Heart right ventricle (tissue), 16 donors: ENCODE data around the gene ZNF319. TPM values are rescaled to one million over a fixed set of nuclear protein-coding genes. Genes with fewer than 3 reads are reported as not detected.

Experiments used
- ATAC-seq, 8 donors: fragments of 200-7000 bp; cut with Tn5 transposase; one replicate each; pipeline ENCODE4 v1.9.1; 2020; ENCODE audit warnings: mild to moderate bottlenecking in 8 of 8, moderate library complexity in 8 of 8, moderate number of reproducible peaks in 1 of 8
- DNase-seq, 2 donors: peaks; one replicate each; pipeline ENCODE4 v3.0.0-alpha.2; 2020
- H3K27ac ChIP-seq, 10 donors: fragments of 200-600 bp; sonication (generic) in 2 of 10; one replicate each; pipeline versions ENCODE4 v1.5.0 to v1.8.0; 2020 to 2022; ENCODE audit warnings: mild to moderate bottlenecking in 3 of 10
- H3K27me3 ChIP-seq, 7 donors: fragments of 200-600 bp; one replicate each; pipeline ENCODE4 v1.8.0; 2021 to 2022; ENCODE audit warnings: mild to moderate bottlenecking in 2 of 7
- H3K36me3 ChIP-seq, 9 donors: fragments of 200-600 bp; sonication (generic) in 1 of 9; one replicate each; pipeline versions ENCODE4 v1.5.0 to v1.8.0; 2020 to 2022; ENCODE audit warnings: mild to moderate bottlenecking in 2 of 9
- H3K4me1 ChIP-seq, 9 donors: fragments of 200-600 bp; sonication (generic) in 1 of 9; one replicate each; pipeline versions ENCODE4 v1.5.0 to v1.8.0; 2020 to 2022; ENCODE audit warnings: mild to moderate bottlenecking in 4 of 9
- H3K4me3 ChIP-seq, 10 donors: fragments of 200-600 bp; sonication (generic) in 2 of 10; one replicate each; pipeline versions ENCODE4 v1.5.0 to v1.8.0; 2020 to 2022; ENCODE audit warnings: mild to moderate bottlenecking in 7 of 10, moderate library complexity in 2 of 10
- H3K9me3 ChIP-seq, 11 donors: fragments of 200-600 bp in 10 of 11; sonication (generic) in 2 of 11; one replicate each; pipeline versions ENCODE4 v1.5.0 to v1.8.0; 2013 to 2022; ENCODE audit warnings: mild to moderate bottlenecking in 2 of 11, control low read depth in 1 of 11, moderate library complexity in 1 of 11
- WGBS, 2 donors: extraction: QIAGEN DNeasy Blood & Tissue Kit; methylation state at CpG; one replicate each; pipeline ENCODE4 v1.1.7; 2013; ENCODE audit warnings: inconsistent platforms in 1 of 2; 5-methylcytosine and 5-hydroxymethylcytosine counted together
- intact Hi-C, 10 donors: fragments of 100-400 bp; cut with DNase I; formaldehyde crosslinking; loops; one replicate each; pipeline versions ENCODE4 v1.11.1 to v1.14.2; 2022
- polyA plus RNA-seq, 2 donors: library from polyadenylated mRNA; stranded (reverse); fragments of 200-250 nt; gene quantifications; one replicate each; pipeline ENCODE4 v1.2.3, GENCODE V29; 2013
- total RNA-seq, 10 donors: library from RNA; stranded (reverse); fragmentation: NEBNext Ultra II Directional in 3 of 10; extraction: Animal tissue kit (Norgen Biotek cat#: 25700) in 3 of 10; gene quantifications; one replicate each; pipeline versions ENCODE4 v1.2.1 to v1.2.4, GENCODE V29; 2021 to 2023
- TF ChIP-seq, protein P1 (sequence below), 9 donors: fragments of 200-600 bp; sonication (generic) in 2 of 9; IDR thresholded peaks; one replicate each; pipeline versions ENCODE4 v1.5.0 to v1.8.0; 2021 to 2022; ENCODE audit warnings: antibody characterized with exemption in 9 of 9, mild to moderate bottlenecking in 5 of 9, moderate library complexity in 1 of 9
- donor health status: Arrhythmogenic right ventricular cardiomyopathy.
- donor health status: ischemic (EF 13 %, LVEDD 7.1; RV severe dilation, severe dysfunction).
- donor health status: healthy with polysubstance abuse.
- donor health status: DM: no; HTN: yes; CAD: no.
- donor health status: DM: no; HTN: no; CAD: no.
- donor health status: ischemic (EF 25% LVEDD 6.9; RV normal size, moderate dysfunction).
- donor health status: ischemic (EF 25% LVEDD 5.7; RV mildly dilated, moderate dysfunction).
- donor health status: healthy.
- donor health status: DM: yes; HTN: yes; CAD: no.
- donor health status: Ischemic cardiomyopathy.
- donor health status: ischemic (EF 35%, LVEDD 5.7; RV mildly dilated, moderate dysfunction).
- donor health status: nonischemic (EF 11% LVEDD 7.7; RV severe dilation, severe dysfunction).
- donor health status: DM: yes; HTN: yes; CAD: no.
- donor health status: PGD.
- donor health status: ischemic (EF 29% LVEDD 5.4; RV normal size, mild dysfunction).
- donor health status: nonischemic (EF 23%, LVEDD 6.1; RV moderate dilation, normal function).

Gene ZNF319
- total and polyA plus RNA-seq, 12 donors = 3.5 to 11.3 (median 7.5) TPM

DNA sequence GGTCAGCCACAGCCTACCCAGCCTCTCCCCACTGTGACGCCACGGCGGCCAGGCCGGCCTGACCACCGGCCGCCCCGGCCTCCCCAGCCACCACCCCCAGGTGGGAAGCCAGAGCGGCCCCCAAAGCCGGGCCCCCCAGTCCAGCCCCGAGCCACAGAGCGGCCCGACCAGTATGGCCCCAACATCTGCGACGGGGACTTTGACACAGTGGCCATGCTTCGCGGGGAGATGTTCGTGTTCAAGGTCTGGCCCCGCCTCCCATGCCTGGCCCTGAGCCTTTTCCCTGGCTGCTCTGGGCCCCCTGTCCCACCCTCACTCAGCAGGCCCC is 41.1 kb upstream of the ZNF319 start:
- 91 to 96% methylated on average over 18 of the region's 18 CpGs for WGBS, 2 donors
- Histone ChIP-seq H3K36me3 (peaks cover 0 to 89% (median 31%) of the 10 kb centered on the region in 9 donors), H3K9me3 (no peaks in the 10 kb centered on the region), H3K4me3 (no peak overlapping the region), H3K4me1 (peaks cover 0 to 17% (median 9%) of the 10 kb centered on the region in 9 donors), H3K27ac (no peak overlapping the region), H3K27me3 (no peaks in the 10 kb centered on the region)
- intact Hi-C loops = no loop called here
- no peak for ATAC-seq
- no peak for DNase-seq
- TF ChIP-seq, protein P1, sequence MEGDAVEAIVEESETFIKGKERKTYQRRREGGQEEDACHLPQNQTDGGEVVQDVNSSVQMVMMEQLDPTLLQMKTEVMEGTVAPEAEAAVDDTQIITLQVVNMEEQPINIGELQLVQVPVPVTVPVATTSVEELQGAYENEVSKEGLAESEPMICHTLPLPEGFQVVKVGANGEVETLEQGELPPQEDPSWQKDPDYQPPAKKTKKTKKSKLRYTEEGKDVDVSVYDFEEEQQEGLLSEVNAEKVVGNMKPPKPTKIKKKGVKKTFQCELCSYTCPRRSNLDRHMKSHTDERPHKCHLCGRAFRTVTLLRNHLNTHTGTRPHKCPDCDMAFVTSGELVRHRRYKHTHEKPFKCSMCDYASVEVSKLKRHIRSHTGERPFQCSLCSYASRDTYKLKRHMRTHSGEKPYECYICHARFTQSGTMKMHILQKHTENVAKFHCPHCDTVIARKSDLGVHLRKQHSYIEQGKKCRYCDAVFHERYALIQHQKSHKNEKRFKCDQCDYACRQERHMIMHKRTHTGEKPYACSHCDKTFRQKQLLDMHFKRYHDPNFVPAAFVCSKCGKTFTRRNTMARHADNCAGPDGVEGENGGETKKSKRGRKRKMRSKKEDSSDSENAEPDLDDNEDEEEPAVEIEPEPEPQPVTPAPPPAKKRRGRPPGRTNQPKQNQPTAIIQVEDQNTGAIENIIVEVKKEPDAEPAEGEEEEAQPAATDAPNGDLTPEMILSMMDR (IDR thresholded peaks at IDR 0.05) = no peak

DNA sequence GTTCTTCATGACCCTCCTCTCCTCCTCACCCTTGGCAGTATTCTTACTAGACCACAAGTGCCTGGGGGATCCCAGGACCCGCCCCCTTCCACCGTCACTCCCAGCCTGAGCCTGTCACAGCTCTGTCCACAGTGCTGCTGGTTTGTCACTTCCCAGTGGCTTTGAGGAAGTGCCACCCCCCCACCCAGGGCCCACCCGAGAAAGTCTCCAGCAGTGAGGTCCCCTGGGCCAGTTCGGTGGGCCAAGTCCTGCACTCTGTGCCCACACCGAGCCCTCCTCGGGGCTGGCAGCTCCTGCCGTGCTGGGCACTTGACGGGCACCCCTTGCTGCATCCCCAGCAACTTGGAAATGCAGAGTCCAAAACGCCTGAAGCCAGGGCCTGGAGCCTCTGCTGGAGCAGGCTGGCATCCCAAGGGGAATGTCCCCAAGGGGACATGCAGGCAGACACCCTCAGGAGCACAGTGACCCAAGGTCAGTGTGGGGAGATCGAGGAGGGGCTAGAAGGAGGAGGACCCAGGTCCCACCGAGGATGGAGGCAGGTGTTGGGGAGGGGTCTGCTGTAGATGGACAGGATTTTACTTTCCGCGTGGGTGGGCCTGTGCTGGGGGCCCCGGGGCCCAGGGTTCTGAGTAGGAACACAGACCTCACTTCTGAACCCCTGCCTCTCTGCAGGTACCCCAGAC is 40.6 kb upstream of the ZNF319 start:
- Histone ChIP-seq H3K27ac (no peak overlapping the region), H3K9me3 (no peaks in the 10 kb centered on the region), H3K4me1 (peaks cover 0 to 17% (median 9%) of the 10 kb centered on the region in 9 donors), H3K27me3 (no peaks in the 10 kb centered on the region), H3K4me3 (no peak overlapping the region), H3K36me3 (peaks cover 0 to 89% (median 31%) of the 10 kb centered on the region in 9 donors)
- WGBS, 2 donors = 78 to 81% methylated on average over 14 of the region's 14 CpGs
- intact Hi-C loops = no loop called here
- DNase-seq = no peak
- ATAC-seq = no peak
- TF ChIP-seq, protein P1 (IDR thresholded peaks at IDR 0.05) = no peak

DNA sequence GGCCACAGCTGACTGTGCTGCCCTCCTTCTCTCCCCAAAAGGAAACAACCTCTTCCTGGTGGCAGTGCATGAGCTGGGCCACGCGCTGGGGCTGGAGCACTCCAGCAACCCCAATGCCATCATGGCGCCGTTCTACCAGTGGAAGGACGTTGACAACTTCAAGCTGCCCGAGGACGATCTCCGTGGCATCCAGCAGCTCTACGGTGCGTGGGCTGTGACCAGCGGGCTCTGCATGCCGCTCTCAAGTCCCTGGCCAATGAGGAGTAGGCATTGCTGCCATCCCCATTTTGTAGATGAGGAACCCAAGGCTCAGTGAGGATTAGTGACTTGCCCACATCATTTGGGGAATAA is 40.0 kb upstream of the ZNF319 start:
- WGBS, 2 donors = 94 to 95% methylated on average over 12 of the region's 12 CpGs
- ATAC-seq = no peak
- H3K36me3 ChIP-seq = peaks cover 0 to 85% (median 31%) of the 10 kb centered on the region in 9 donors

DNA sequence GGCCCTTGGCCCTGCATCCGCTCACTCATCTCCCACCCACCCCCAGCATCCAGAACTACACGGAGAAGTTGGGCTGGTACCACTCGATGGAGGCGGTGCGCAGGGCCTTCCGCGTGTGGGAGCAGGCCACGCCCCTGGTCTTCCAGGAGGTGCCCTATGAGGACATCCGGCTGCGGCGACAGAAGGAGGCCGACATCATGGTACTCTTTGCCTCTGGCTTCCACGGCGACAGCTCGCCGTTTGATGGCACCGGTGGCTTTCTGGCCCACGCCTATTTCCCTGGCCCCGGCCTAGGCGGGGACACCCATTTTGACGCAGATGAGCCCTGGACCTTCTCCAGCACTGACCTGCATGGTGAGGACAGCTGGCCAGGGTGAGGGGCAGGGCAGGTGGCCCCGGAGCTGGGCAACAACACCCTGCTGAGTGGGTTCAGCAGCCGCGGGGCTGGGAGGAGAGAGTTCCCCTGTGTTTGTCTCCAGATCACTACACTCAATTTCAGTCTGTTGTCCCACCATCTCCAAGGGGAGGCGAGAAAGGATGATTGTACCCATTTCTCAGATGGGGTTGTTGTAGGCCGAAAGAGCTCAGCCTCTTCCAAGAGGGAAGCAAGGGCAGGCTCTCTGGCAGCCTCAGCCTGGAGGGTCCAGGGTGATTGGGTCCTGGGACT is 39.5 kb upstream of the ZNF319 start:
- no peak for DNase-seq
- Histone ChIP-seq H3K27ac (no peak overlapping the region), H3K27me3 (no peaks in the 10 kb centered on the region), H3K4me1 (peaks cover 0 to 26% (median 17%) of the 10 kb centered on the region in 9 donors), H3K9me3 (no peaks in the 10 kb centered on the region), H3K4me3 (no peak overlapping the region), H3K36me3 (peaks cover 0 to 79% (median 31%) of the 10 kb centered on the region in 9 donors)
- TF ChIP-seq, protein P1 (IDR thresholded peaks at IDR 0.05) = no peak
- intact Hi-C loops = no loop called here
- WGBS, 2 donors = 88 to 90% methylated on average over 26 of the region's 26 CpGs
- ATAC-seq = no peak

More for the DNA sequence above, 40.0 kb upstream of the ZNF319 start:
- Histone ChIP-seq H3K4me1 (peaks cover 0 to 21% (median 12%) of the 10 kb centered on the region in 9 donors), H3K4me3 (no peak overlapping the region), H3K9me3 (no peaks in the 10 kb centered on the region), H3K27ac (no peak overlapping the region), H3K27me3 (no peaks in the 10 kb centered on the region)
- no peak for DNase-seq
- intact Hi-C loops = no loop called here
- TF ChIP-seq, protein P1 (IDR thresholded peaks at IDR 0.05) = no peak
